CD4-positive, alpha-beta T cell treated with Interleukin-6 at 100 ng/mL for 8 hours (primary cell): Measurements from ENCODE around the gene MAP3K9.

Experiments
- DNase-seq: peaks from one replicate; pipeline ENCODE4 v3.0.0-alpha.2; 2020; ENCODE audit warnings: mixed read lengths, low spot score

The MAP3K9 gene

DNA sequence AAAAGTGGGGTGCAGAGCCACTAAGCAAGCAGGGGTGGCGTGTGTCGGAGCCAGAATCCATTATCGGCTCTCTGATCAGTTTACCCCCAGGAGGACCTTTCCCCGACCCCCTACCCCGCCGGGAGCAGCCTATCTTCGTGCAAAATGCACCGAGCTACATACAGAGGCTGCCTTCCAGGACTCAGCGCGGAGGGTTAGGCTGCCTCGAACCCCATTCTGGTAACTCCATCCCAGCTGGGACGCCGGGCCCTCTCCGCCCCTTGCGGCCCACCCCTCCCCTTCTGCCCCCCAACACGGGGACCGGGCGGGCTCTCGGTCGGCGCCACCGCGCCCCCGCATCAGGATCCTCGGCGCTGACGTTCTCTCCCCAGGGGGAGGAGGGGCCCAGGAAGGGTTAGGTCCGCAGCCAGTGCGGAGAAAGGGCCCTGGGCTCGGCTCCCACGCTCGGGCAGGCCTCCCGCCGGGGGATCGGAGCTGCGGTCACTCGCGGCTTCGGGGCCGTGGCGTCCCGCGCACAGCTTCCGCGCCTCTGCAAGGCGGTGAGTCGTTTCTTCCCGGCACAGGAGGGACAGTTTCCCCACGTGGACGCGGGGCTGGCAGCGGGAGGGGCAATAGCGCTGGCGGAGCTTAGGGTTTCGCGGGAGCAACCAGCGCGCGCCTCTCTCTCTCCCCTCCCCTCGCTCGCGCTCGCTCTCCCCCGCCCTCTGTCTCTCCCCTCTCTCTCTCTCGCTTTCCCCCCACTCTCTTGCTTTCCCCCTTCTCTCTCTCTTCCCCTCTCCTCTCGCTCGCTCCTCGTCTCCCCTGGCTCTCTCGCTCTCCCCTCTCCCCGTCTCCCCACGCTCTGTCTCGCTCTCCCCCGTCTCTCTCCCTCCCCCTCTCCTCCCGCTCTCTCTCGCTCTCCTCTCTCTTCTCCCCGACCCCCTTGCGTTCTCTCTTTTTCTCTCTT is 12.5 kb upstream of the MAP3K9 start:
- DNase-seq = peak; percentile 47

DNA sequence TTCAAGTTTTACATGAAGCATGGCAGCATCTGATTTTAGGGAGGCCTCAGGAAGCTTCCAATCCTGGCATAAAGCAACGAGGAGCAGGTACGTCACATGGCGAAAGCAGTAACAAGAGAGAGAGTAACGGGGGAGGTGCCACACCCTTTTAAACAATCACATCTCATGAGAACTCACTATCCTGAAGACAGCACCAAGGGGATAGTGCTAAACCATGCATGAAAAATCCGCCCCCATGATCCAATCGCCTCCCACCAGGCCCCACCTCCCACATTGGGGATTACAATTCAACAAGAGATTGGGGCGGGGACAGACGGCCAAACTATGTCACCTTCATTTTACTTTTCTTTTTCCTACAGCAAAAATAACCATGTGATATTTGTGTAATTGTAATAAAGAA is 7.2 kb upstream of the MAP3K9 start:
- no peak for DNase-seq

DNA sequence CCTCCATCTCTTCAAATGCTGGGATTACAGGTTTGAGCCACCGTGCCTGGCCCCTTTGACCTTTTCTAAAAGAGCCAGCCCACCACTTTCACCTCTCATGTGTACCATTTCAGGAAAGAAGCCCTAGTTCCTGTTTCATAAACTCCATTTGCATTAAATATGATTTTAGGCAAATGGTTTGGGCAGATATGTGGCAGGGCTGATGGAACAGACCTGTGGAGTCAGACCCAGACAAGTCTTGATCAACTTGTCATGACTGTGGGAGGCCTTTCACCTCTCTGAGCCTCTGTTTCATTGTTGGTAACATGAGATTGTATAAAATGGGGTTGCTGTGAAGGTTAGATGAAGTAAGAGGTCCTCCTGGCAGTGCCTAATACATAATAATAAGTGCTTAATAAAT is 5.2 kb upstream of the MAP3K9 start:
- DNase-seq = no peak

DNA sequence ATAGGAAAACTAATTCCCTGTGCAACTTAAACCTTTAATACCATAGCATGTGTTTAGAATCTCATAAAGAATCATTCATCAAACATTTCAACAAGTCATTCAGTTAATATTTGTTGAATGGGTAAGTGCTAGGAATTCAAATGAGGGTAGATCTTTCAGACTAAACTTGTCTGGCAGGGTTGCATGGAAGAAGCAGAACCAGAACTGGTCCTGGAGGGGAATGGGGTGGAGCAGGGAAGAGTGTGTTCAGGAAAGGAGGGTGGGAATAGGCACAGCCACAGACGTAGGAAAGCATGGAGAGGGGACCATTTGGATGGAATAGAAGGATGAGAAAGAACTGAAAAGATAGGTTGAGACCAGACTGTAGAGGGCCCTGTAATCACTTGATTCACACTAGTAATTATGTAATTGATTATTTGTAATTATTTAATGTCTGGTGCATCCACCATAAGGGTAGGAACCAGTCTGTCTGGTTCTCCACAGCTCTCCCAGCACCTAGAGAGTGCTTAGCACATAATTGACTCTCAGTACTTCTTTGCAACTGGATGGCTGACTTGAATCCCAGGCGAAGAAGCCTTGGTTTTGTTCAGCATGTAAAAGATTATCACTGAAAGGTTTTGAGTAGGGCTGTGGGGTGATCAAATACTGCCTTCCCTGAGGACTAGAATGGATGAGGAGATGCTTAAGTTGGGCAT is 3.0 kb upstream of the MAP3K9 start:
- DNase-seq = no peak

DNA sequence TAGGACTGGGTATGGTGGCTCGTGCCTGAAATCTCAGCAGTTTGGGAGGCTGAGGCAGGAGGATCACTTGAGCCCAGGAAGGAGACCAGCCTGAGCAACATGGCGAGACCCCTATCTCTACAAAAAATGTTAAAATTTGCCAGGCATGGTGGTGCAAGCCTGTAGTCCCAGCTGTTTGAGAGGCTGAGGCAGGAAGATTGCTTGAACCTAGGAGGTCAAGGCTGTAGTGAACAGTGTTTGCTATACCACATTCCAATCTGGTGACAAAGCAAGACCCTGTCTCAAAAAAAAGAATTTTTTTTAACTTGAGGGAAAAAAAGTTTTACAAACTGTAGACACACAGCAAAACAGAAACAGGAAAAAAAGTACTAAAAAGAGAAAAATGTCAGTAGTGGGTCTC is 2.3 kb upstream of the MAP3K9 start:
- no peak for DNase-seq

DNA sequence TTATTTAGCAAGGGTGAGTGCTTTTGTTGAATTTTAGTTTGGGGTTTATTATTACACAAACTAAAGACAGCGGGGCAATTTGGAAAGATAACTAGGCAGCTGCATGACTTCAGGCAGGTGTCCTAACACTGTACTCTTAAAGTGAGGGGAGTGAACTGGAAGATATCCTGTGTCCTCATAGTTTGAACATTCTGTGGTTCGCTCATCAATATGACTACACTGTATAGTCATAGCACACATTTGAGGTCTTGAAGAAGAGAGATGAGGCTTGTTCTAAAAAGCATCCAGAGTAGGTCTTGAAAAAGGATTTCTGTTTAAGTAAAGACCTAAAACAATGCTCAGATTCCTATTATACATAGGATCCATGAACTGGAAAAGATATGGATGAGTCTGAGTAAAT is 1.7 kb upstream of the MAP3K9 start:
- DNase-seq = no peak

DNA sequence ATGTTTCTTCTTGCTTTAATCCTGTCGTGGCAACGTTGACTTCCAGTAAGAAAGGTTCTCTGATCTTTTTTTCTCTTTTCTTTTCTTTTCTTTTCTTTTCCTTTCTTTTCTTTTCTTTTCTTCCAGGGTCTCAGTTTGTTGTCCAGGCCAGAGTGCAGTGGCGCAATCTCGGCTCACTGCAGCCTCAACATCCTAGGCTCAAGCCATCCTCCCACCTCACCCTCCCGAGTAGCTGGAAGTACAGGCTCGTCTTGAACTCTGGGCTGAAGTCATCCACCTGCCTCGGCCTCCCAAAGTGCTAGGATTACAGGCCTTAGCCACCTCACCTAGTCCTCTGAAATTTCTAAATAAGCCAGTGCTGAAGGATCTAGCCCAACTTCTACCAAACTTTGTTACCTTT is 1.3 kb upstream of the MAP3K9 start:
- no peak for DNase-seq

DNA sequence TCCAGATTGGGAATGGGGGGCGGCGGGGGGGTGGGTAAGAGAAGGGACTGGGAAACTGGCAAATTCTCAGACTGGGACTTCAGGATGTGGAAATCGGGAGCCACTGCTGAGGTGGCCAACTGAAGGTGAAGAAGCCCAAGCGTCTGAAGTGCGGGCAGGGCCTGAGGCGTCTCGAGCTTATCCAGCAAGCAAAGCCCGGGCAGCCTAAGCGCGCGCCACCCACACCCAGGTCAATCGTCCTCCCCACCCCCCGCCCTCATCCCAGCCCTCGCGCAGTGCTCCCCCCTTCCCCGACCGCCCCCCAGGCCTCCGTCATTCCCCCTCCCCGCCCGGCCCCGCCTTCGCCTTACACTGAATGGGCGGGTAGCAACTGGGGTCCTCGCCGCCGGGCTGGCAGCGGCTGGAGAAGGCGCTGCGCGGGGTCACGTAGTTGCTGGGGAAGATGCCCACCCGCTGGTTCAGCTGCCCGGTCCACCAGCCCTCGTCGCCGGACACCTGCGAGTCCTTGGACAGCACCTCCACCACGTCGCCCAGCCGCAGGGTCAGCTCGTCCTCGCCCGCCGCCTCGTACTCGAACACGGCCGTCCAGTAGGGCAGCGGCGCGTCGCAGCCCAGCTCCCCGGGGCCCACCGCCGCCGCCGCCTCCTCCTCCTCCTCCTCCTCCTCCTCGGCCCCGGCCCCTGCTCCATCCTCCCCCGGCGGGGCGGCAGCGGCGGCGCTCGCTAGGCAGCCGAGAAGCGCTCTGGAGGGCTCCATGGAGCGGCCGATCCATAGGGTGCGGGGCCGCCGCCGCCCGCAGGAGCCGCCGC is 693 bp downstream of the MAP3K9 start:
- DNase-seq = peak; percentile 18

DNA sequence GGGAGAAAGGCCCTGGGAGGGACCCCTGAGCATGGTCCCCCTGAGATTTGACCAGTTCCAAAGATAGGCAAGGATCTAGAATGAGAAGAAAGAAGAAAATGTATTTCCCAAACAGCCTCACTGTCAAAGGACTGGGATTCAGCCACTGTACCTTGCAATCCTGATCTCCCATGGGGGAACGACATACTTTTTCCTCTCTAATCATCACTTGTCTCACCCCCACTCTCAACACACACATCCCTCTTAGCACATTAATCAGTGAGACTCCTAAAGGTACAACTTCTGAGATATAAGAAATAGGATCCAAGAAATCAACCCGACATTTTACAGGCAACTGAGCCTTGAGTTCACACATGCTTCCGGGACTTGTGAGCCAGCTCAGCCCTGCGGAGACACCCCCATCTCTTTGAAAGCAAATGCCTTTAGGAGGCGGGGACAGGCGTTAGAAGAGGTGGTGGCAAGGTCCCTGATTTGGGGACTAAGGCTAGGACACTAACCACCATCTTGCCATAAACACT is 1.4 kb downstream of the MAP3K9 start:
- peak; percentile 60 for DNase-seq

DNA sequence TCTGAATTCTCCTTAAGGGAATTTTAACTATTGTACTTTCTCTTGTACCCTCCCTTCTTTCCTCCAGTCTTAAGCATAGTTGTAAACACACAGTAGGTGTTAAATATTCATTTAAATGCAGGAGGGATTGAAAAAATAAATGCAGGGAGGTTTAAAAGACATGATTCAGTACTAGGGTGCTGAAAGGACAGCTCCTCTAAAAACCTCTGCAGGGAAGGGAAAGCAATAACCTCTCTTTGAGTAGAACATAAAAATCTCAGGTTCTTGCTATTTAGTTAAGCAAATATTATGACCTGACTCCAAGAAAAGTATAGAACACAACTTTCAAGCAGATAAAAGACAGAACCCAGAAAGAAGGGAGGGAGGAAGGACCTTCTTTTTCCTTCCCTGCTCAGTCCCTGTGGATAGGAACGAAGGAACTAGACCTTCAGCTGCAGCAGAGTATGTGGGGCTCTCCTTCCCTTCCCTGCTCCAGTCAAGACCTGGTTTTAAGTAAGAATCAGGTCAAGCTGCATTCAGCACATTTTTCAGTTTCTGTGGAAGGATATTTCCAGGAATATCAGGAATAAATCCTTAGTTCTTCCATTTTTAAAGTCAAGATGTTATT is 4.7 kb downstream of the MAP3K9 start:
- DNase-seq = no peak

DNA sequence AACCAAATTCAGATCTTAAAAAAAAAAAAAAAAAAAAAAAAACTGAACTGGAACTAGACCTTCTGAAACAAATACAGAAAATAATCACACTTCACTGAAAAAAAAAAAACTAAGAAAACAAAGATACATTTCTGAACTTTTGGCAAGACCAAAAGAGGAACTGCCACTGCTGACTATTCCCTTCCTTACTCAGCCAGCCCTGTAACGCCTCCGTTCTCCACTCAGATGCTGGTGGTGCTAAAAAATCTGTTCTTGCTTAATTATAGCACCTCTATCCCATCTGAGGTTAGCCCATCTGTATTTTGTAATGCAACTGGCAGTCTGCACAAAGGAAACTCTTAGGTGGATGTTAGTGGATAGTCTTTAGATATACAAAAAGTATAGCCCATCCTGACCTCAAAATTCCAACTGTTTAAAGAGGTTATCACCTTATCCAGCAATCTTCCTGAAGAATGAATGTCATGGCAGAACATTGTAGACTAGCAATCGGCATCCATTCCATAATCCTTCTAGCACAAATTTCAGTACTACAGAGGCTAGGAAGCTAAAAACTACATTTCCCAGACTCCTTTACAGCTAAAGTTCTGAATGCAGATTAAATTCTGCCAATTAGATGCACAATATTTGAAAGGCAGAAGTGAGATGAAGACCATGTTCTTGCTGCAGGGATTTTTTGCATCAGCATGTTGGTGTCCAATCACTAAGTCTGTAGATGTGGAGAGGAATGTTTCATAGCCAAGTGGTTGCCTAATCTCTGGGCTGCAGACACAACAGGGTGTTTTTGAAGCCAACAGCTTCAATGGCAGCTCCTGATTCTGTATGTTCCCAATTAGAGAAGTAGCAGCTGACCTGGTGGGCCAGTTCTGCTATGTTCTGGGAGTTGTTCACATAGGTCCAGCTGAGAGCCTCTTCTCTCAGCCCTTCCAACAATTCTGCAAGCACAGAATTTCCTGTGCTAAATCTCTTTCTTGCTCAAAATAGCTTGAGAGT is 5.7 kb downstream of the MAP3K9 start:
- DNase-seq = no peak

DNA sequence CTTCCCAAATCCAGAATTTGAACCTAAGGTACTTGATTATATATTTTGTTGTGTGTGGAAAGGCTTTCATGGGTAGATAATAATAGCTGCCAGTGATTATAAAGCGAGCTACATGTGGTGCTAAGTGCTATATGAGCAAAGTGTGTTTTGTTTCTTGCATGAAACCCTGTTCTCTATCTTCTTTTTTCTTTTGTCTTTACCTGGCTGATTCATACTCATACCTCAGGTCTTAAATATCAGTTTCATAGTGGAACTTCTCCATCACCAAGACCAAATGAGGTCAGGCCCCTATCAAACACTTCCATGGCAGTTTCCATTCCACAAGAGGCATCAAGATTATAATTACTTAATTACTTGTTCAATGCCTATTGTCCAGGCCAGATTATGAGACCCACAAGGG is 6.9 kb downstream of the MAP3K9 start:
- DNase-seq = no peak

DNA sequence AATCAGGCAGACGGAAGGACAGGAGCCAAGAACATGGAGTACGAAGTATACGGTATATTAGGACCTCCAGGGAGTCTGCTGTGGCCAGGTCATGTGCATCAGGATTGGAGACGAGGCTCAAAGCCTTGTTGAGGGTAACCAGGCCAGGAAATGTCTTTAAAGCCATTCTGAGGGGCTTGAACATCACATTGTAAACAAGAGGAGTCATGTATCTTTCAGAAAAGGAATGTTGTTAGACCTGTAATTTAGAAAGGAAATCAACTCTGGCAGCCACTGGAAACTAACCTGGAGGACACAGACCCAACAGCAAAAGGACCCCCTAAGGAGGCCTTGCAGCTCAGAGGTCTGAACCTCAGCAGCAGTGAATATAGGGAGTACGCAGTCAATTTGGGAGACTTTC is 7.5 kb downstream of the MAP3K9 start:
- no peak for DNase-seq

DNA sequence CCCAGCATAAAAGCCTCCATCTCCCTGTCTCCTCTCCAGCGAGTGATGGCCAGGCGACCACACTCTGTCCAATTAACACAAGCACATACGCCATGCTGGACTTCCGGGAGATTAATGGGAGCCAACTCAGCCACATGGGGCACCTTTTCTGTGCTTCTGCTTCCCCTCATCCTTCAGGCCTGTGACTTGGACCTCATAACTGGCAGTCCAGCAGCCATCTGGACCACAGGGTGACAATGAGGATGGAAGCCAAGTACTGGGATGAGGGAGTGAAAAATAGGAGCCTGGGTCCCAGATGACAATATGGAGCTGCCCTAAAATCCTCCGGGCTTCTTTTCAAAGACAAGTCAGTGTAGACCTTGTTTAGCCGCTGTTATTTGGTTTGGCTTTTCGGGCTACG is 12.8 kb downstream of the MAP3K9 start:
- no peak for DNase-seq

DNA sequence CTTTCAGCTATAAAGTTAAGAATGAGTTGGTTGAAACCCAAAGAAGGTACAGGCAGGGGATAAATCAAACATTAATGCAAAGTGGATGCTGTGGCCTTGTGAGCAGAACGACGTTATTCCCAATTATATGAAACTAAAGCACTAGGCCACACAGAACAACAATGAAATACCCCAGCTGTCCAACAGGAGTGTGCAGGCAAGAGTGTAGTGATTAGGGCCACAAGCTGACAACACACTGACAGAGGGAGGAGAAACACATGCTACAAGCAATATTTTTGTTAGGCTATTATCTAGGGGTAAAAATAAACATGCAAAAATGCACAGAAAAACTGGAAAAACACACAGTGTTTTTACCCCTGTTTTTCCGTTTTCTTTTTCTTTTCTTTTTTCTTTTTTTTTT is 15.0 kb downstream of the MAP3K9 start:
- DNase-seq = no peak

DNA sequence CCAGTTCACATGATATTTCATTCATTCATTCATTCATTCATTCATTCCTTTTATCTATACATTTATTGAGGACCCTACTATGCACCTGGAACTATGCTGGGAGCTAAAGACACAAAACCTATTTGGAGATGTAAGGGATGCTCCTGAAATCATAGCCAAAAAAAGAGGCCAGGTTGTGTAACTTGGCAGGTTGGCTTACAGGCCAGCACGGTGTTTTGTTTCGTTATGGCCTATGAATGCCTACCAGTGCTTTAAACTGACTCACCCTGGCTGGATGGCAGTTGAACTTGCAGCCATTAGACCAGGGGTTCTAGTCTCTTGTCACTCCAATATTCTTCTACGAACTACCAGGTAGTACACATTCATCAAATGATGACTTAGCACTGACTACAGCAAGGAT is 15.7 kb downstream of the MAP3K9 start:
- DNase-seq = no peak

DNA sequence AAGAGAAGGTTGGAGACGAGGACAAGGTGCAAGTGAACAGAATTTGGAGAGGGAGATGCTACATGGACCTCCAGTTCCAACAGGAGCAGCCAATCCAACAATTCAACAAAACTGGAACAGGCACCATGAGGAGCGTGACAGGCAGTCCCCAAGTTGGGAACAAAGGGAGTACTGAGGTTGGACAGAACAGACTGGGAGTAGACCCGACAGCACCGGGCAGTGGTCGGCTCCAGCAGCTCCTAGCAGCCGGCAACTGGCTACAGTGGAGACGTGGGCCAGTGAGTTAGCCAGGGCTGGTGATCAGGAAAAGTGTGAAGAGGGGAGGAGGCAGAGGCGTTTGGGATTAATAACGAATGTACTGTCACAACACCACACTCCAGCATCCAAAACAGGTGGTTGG is 16.4 kb downstream of the MAP3K9 start:
- no peak for DNase-seq

DNA sequence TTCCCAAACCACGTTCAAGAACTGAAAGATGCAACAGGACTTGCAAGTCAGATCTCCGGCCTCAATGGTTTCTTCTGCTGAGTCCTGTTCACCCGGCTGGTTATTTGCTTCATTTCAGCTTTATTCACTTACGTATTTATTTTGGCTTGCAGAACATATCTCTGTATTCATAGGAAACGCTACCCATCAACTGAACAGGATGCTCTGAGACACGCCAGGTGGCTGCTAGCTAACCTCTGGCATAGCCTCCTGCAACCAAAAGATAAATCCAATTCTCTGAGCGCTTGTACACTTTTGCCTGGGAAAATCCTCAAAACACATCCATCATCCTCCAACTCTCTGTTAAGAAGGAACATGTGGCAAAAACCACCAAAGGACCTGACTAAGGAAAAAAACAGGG is 17.3 kb downstream of the MAP3K9 start:
- no peak for DNase-seq

DNA sequence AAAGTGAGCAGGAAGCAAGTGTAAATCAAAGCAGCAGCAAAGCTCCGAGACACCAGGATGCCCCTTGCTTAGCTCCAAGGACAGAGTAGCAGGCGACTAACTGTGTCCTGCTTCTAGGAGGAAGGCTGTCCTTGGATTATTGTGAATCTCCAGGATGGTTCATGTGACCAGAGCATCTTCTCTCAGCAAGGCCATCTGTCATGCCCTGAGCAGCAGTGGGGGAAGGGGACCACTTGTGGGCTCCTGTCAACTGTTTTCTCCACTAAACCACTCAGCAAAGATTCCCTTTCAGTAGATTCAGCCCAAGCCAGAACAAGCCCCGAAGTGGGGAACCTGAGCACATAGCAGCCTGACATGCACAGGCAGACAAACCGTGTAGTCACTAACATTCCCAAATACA is 19.4 kb downstream of the MAP3K9 start:
- no peak for DNase-seq

DNA sequence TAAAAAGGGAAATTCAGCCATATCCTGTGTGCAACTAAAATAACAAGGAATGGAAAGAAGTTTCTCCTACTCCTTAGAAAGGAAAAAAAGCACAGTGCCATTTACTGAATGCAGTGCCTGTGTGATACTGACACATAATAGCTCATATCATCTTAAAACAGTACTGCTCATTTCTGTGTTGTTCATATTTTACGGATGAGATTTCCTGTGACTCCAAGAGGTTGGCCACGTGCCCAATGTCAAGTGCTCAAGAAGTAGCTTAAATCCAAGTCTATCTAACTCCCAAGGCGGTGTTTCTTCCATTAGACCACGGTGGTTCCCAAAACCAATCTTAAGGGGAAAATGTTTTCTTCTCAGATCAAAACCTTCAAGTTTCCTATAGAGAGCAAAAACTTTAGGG is 20.0 kb downstream of the MAP3K9 start:
- no peak for DNase-seq

DNA sequence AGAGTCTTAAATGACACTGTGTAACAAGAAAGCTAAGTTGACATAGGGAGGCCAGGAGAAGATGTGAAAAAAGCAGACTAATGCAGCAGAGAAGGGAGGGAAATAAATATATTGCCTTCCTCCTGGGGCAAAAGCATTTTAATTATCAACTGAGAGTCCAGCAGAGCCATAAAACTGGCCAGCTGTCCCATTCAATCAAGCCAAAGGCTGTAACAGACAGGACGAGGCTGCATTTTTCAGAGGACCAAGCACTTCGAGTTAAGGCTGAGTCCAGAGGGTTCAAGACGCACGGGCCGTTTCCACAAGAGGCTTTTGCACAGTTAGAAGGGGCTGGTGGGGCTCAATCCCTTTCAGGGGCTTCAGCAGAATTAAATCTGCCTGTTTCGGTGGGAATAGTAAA is 20.4 kb downstream of the MAP3K9 start:
- DNase-seq = no peak
